Measurements from ENCODE around the gene FCMR.
"Not testable (repeated sequence)": the region's sequence is repeated elsewhere in the genome, so short reads cannot be mapped to it uniquely, and the experiment has no call there.

The FCMR gene

DNA sequence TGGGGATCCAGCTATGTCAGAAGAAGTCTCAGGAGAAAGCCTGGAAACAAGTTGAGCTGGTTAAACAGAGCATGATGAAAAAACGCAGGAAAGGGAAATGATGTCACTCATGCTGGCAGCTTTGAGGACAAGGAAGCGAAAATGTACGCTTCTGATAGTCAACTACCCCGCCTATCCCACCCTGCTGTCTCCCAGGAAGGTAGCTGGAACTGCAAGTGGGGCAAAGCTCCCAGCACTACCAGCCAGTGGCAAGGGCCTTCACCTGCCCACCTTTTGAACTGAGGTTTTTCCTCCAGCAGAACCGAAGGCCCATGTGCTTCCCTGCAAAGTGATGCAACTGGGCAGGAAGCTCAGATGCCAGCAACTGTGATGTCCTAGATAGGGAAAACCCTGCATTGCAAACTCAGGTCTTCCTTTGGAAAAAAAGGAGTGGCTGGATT is 62.6 kb downstream of the FCMR start:
- Histone ChIP-seq H3K27me3 (replicated peaks) (peaks cover 8% of the 10 kb centered on the region), H3K4me3 (ENCODE audit: low read depth, low read length) (no peak overlapping the region), H3K27ac (no peak overlapping the region), H3K36me3 (replicated peaks) (no peaks in the 10 kb centered on the region)
- in situ Hi-C loops (cut with HindIII; ENCODE audit: low pct_ligation_motif_present, low sequenced_read_pairs) = no loop called here
- TF ChIP-seq, protein P1, sequence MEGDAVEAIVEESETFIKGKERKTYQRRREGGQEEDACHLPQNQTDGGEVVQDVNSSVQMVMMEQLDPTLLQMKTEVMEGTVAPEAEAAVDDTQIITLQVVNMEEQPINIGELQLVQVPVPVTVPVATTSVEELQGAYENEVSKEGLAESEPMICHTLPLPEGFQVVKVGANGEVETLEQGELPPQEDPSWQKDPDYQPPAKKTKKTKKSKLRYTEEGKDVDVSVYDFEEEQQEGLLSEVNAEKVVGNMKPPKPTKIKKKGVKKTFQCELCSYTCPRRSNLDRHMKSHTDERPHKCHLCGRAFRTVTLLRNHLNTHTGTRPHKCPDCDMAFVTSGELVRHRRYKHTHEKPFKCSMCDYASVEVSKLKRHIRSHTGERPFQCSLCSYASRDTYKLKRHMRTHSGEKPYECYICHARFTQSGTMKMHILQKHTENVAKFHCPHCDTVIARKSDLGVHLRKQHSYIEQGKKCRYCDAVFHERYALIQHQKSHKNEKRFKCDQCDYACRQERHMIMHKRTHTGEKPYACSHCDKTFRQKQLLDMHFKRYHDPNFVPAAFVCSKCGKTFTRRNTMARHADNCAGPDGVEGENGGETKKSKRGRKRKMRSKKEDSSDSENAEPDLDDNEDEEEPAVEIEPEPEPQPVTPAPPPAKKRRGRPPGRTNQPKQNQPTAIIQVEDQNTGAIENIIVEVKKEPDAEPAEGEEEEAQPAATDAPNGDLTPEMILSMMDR (IDR thresholded peaks at IDR 0.05; ENCODE audit: low read depth, low read length, missing control alignments) = no peak
- DNase-seq = no peak

DNA sequence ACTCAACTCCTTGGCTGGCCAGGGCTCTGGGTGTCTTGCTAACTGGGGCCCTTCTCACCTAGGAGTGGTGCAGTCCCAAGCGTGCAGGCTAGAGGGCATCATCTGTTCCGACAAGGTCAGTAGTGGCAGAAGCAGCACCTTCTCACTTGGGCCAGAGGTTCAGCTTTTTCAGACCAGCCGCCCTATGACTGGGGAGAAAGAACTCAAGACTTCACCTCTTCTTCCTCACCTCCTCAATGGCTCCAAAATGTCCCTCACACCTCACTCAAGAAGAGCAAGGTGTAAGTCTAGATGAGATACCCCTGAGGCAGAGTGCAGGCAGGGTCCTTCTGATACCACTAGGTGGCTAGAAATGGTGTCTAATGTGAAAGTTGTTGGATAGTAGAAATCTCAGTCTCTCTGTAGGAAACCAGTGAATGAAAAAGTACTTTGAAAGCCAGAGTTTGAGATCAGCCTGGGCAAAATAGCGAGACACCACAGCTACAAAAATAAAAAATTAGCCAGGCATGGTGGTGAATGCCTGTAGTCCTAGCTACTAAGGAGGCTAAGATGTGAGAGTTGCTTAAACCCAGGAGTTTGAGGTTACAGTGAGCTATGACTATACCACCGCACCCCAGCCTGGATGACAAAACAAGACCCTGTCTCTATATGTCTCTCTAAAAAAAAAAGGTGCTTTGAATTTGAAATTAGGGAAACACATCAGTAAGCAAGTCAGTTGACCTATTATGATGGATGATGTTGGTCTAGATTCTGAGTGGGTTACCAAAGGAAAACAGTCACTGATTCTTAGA is 64.9 kb downstream of the FCMR start:
- in situ Hi-C loops (cut with HindIII; ENCODE audit: low pct_ligation_motif_present, low sequenced_read_pairs) = no loop called here
- no peak for DNase-seq
- Histone ChIP-seq H3K4me3 (ENCODE audit: low read depth, low read length) (no peak overlapping the region), H3K27me3 (replicated peaks) (peaks cover 8% of the 10 kb centered on the region), H3K27ac (no peak overlapping the region), H3K36me3 (replicated peaks) (no peaks in the 10 kb centered on the region)
- TF ChIP-seq, protein P1 (IDR thresholded peaks at IDR 0.05; ENCODE audit: low read depth, low read length, missing control alignments) = peak; percentile 57

DNA sequence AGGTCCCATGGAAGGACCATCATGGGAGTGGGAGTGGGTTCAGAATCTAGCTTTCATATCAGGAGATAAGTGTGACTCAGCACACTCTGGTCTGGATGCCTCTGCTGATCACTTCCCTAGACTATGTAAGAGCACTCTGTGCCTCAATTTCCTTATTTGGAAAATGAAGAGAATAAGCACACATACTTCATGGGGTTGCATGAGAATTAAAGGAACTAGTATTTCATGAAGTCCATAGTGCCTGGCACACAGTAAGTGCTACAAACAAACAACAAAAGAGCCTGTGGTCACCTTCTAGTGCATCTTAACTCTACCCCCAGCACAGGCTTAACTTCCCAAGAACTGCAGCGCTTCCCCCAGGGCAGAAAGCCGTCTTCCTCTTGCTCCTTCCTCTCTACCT is 65.9 kb downstream of the FCMR start:
- Histone ChIP-seq H3K4me3 (ENCODE audit: low read depth, low read length) (no peak overlapping the region), H3K27me3 (replicated peaks) (peaks cover 6% of the 10 kb centered on the region), H3K27ac (no peak overlapping the region), H3K36me3 (replicated peaks) (no peaks in the 10 kb centered on the region)
- in situ Hi-C loops (cut with HindIII; ENCODE audit: low pct_ligation_motif_present, low sequenced_read_pairs) = no loop called here
- TF ChIP-seq, protein P1 (IDR thresholded peaks at IDR 0.05; ENCODE audit: low read depth, low read length, missing control alignments) = no peak
- no peak for DNase-seq

DNA sequence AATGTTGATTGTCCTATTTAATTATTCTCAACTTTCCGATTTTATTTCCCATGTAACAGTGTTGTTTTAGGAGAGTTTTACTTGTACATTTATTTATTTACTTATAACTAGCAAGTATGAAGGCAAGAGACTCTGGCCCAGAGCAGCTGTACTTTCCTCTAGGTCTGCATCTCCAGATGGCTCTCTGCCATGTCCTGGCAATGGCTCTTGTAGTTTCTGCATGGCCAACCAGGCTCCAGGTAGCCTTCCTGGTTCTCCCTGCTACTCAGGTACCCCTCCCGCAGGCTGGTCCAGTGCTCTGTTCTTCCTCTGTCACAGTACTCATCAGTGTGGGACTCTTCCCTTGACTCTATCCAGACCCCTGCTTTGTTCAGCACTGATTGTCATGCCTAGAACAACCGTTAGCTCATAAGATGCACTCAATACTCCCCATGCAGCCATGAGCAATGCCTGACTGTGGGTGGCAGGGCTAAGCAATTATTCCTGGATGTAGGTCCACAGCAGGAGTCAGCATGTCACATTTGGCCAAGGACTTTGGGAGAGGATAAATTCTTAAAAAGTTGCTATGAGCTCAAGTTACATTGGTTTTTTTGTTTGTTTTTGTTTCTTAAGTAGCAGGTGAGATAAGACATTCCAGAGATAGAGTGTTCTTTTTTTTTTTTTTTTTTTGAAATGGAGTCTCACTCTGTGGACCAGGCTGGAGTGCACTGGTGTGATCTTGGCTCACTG is 67.2 kb downstream of the FCMR start:
- in situ Hi-C loops (cut with HindIII; ENCODE audit: low pct_ligation_motif_present, low sequenced_read_pairs) = no loop called here
- H3K27me3 ChIP-seq (replicated peaks) = peaks cover 13% of the 10 kb centered on the region
- no peak overlapping the region for H3K4me3 ChIP-seq (ENCODE audit: low read depth, low read length)
- no peaks in the 10 kb centered on the region for H3K36me3 ChIP-seq (replicated peaks)
- no peak overlapping the region for H3K27ac ChIP-seq
- TF ChIP-seq, protein P1 (IDR thresholded peaks at IDR 0.05; ENCODE audit: low read depth, low read length, missing control alignments) = no peak
- no peak for DNase-seq

DNA sequence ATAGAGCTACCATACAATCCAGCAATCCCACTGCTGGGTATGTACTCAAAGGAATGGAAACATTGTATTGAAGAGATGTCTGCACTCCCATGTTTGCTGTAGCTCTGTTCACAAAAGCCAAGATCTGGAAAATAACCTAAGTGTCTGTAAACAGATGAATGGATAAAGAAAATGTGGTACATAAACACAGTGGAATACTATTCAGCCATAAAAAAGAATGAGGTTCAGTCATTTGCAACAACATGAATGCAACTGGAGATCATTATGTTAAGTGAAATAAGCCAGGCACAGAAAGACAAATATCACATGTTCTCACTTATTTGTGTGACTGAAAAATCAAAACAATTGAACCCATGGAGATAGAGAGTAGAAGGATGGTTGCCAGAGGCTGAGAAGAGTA is 68.0 kb downstream of the FCMR start:
- peaks cover 13% of the 10 kb centered on the region for H3K27me3 ChIP-seq (replicated peaks)
- H3K27ac ChIP-seq; H3K4me3 ChIP-seq (ENCODE audit: low read depth, low read length); DNase-seq; H3K36me3 ChIP-seq (replicated peaks); in situ Hi-C loops (cut with HindIII; ENCODE audit: low pct_ligation_motif_present, low sequenced_read_pairs): not testable (repeated sequence)

Measured in brain microvascular endothelial cell (primary cell).